Measurements from ENCODE around the gene TRMT61A. TPM values are rescaled to one million over a fixed set of nuclear protein-coding genes. Genes with fewer than 3 reads are reported as not detected.

The TRMT61A gene
- total RNA-seq, 1 donor from 2014 or later = 17.1 TPM

GRCh38 chr14:103552011-103552845 is 23.2 kb downstream of the TRMT61A start:
- no peak overlapping the region for H3K4me3 ChIP-seq (ENCODE audit: low read depth, low read length)
- peak; percentile 91 for DNase-seq (ENCODE audit: low read depth)
- no peaks in the 10 kb centered on the region for H3K27me3 ChIP-seq (ENCODE audit: control insufficient read depth, insufficient read depth, low read length)
- TF ChIP-seq CTCF (IDR thresholded peaks at IDR 0.05; ENCODE audit: insufficient read depth, low read length, poor library complexity, severe bottlenecking) = no peak
- H3K36me3 ChIP-seq (ENCODE audit: control insufficient read depth, insufficient read depth, low read length) = no peaks in the 10 kb centered on the region

- no peak for TF ChIP-seq CTCF (IDR thresholded peaks at IDR 0.05; ENCODE audit: insufficient read depth, low read length, poor library complexity, severe bottlenecking)
- DNase-seq (ENCODE audit: low read depth) = no peak
- Histone ChIP-seq H3K36me3 (ENCODE audit: control insufficient read depth, insufficient read depth, low read length) (no peaks in the 10 kb centered on the region), H3K27me3 (ENCODE audit: control insufficient read depth, insufficient read depth, low read length) (no peaks in the 10 kb centered on the region), H3K4me3 (ENCODE audit: low read depth, low read length) (no peak overlapping the region)
Measured at GRCh38 chr14:103552846-103553210, 23.8 kb downstream of the TRMT61A start.

- no peaks in the 10 kb centered on the region for H3K36me3 ChIP-seq (ENCODE audit: control insufficient read depth, insufficient read depth, low read length)
- no peaks in the 10 kb centered on the region for H3K27me3 ChIP-seq (ENCODE audit: control insufficient read depth, insufficient read depth, low read length)
- no peak for DNase-seq (ENCODE audit: low read depth)
- no peak overlapping the region for H3K4me3 ChIP-seq (ENCODE audit: low read depth, low read length)
- no peak for TF ChIP-seq CTCF (IDR thresholded peaks at IDR 0.05; ENCODE audit: insufficient read depth, low read length, poor library complexity, severe bottlenecking)
Measured at GRCh38 chr14:103555559-103556337, 26.8 kb downstream of the TRMT61A start.

- no peak for TF ChIP-seq CTCF (IDR thresholded peaks at IDR 0.05; ENCODE audit: insufficient read depth, low read length, poor library complexity, severe bottlenecking)
- no peaks in the 10 kb centered on the region for H3K36me3 ChIP-seq (ENCODE audit: control insufficient read depth, insufficient read depth, low read length)
- no peak overlapping the region for H3K4me3 ChIP-seq (ENCODE audit: low read depth, low read length)
- no peaks in the 10 kb centered on the region for H3K27me3 ChIP-seq (ENCODE audit: control insufficient read depth, insufficient read depth, low read length)
- DNase-seq (ENCODE audit: low read depth) = no peak
Measured at GRCh38 chr14:103556946-103557758, 28.2 kb downstream of the TRMT61A start.

GRCh38 chr14:103558071-103558882 is 29.3 kb downstream of the TRMT61A start:
- no peaks in the 10 kb centered on the region for H3K36me3 ChIP-seq (ENCODE audit: control insufficient read depth, insufficient read depth, low read length)
- H3K27me3 ChIP-seq (ENCODE audit: control insufficient read depth, insufficient read depth, low read length) = no peaks in the 10 kb centered on the region
- peak; percentile 98 for DNase-seq (ENCODE audit: low read depth)
- no peak overlapping the region for H3K4me3 ChIP-seq (ENCODE audit: low read depth, low read length)
- no peak for TF ChIP-seq CTCF (IDR thresholded peaks at IDR 0.05; ENCODE audit: insufficient read depth, low read length, poor library complexity, severe bottlenecking)
